OCI-LY7 (cell line): ENCODE results near the gene KAT2A.

Experiments
- CTCF ChIP-seq: fragments of 200-600 bp; sonication (generic); conservative IDR thresholded peaks from 2 replicates; pipeline ENCODE4 v1.5.1; 2014; ENCODE audit warnings: mild to moderate bottlenecking, antibody characterized with exemption, low read length, moderate library complexity, mixed read lengths
- EZH2phosphoT487 ChIP-seq: fragments of 200-600 bp; sonication (generic); IDR thresholded peaks from 2 replicates; pipeline ENCODE4 v1.6.1; 2018; ENCODE audit warnings: low read depth, borderline replicate concordance, mild to moderate bottlenecking, mixed run types, antibody characterized with exemption, low read length, moderate library complexity, mixed read lengths

GRCh38 chr17:42119301-42119700 lies 1.9 kb downstream of the KAT2A start:
- TF ChIP-seq CTCF (no peak), EZH2phosphoT487 (no peak)
